NCI-H69 (cell line): ENCODE measurements around the gene MXRA8.
"Not testable (repeated sequence)": the region's sequence is repeated elsewhere in the genome, so short reads cannot be mapped to it uniquely, and the experiment has no call there.

ENCODE experiments used
- DNase-seq: peaks from one replicate; lab custom pipeline; 2025; lab: John Stamatoyannopoulos, UW

MXRA8 gene

GRCh38 chr1:1393014-1393413, 34.7 kb upstream of the MXRA8 start:
- no peak for DNase-seq

- DNase-seq = no peak
Observed at GRCh38 chr1:1391225-1391624, 32.9 kb upstream of the MXRA8 start.

GRCh38 chr1:1390675-1391074, 32.3 kb upstream of the MXRA8 start:
- DNase-seq = no peak

GRCh38 chr1:1388078-1388472, 29.7 kb upstream of the MXRA8 start:
- DNase-seq = no peak

GRCh38 chr1:1387098-1388077, 29.0 kb upstream of the MXRA8 start:
- no peak for DNase-seq

- DNase-seq = no peak
Observed at GRCh38 chr1:1385931-1386330, 27.6 kb upstream of the MXRA8 start.

- not testable (repeated sequence) for DNase-seq
Observed at GRCh38 chr1:1385339-1385738, 27.0 kb upstream of the MXRA8 start.

GRCh38 chr1:1381294-1381693, 22.9 kb upstream of the MXRA8 start:
- DNase-seq = no peak

GRCh38 chr1:1380860-1381259, 22.5 kb upstream of the MXRA8 start:
- DNase-seq = no peak

GRCh38 chr1:1377540-1378205, 19.3 kb upstream of the MXRA8 start:
- no peak for DNase-seq

GRCh38 chr1:1376551-1377226, 18.3 kb upstream of the MXRA8 start:
- no peak for DNase-seq

GRCh38 chr1:1374929-1375662, 16.7 kb upstream of the MXRA8 start, which contains the start of gene AURKAIP1:
TSS of gene AURKAIP1 (minus strand) at chr1:1375207. CDS start at chr1:1374756, 451 bp downstream.
- DNase-seq = peak; percentile 98

- peak; percentile 37 for DNase-seq
Observed at GRCh38 chr1:1374589-1374928, 16.2 kb upstream of the MXRA8 start.

GRCh38 chr1:1373815-1374588, 15.6 kb upstream of the MXRA8 start:
- DNase-seq = no peak

- DNase-seq = no peak
Observed at GRCh38 chr1:1373051-1373814, 14.9 kb upstream of the MXRA8 start.

GRCh38 chr1:1371746-1372711, 13.7 kb upstream of the MXRA8 start:
- DNase-seq = peak; percentile 69

- DNase-seq = no peak
Observed at GRCh38 chr1:1371364-1371745, 13.0 kb upstream of the MXRA8 start.

GRCh38 chr1:1370771-1371300, 12.5 kb upstream of the MXRA8 start:
- no peak for DNase-seq

- not testable (repeated sequence) for DNase-seq
Observed at GRCh38 chr1:1370094-1370493, 11.7 kb upstream of the MXRA8 start.
